GM10248 (cell line): Measurements from ENCODE around the gene COG2.

Experiments
- CTCF ChIA-PET: fragments of 300-600 bp; sonication (Branson Sonifier 250); formaldehyde crosslinking; extraction: SDS; loops from one replicate; lab custom pipeline; 2021; ENCODE audit warnings: antibody characterized with exemption; lab: Yijun Ruan, JAX
- POLR2A ChIA-PET: fragments of 350-650 bp; sonication (Branson Sonifier 250); formaldehyde crosslinking; extraction: SDS; loops from one replicate; lab custom pipeline; 2020; ENCODE audit warnings: antibody characterized with exemption; lab: Yijun Ruan, JAX
- DNase-seq: peaks from one replicate; pipeline ENCODE4 v3.0.0; 2012; ENCODE audit errors: extremely low spot score
- TF ChIP-seq, protein P1 (sequence below): IDR thresholded peaks from 2 replicates; pipeline ENCODE4 v1.5.1; 2012; ENCODE audit warnings: mild to moderate bottlenecking, low read depth; ENCODE audit errors: extremely low read depth, missing control alignments, control extremely low read depth

COG2 gene

DNA sequence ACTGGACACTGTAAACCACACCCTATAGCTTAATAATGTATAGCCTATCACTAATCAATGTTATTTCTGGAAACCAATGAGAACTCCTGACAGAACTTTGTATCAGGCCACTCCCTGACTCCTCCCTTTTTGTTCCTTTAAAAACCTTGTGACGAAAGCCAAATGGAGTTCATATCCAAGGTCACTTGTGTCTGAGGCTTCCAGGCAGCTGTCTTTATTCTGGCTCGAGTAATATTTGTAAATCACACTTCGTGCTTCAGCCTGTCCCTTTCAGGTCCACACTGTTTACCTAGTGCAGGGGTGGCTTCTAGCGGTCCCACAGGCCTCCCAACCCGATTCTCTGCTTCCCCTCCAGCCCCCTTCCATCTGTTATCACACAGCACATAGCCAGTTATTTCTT, 88.7 kb downstream of the COG2 start:
- POLR2A ChIA-PET: no interaction called here

DNA sequence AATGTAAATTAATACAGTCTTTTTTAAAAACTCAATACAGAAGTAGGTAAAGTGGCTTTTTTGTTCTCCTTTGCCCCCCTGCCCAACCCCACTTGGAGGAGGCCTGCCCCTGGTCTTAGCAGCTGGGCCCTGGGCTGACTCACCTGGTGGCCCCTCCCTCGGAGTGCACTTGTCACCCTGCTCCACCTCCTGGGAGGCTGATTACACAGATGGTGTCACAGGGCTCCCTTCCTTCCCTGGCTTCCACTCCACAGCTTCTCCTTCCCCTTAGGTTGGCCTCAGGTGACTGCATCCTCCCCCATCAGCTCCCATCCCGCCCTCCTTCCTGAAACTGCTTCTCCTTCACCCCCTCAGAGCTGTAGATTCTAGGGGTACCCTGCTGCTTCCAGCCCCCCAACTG, 93.2 kb downstream of the COG2 start:
- TF ChIP-seq, protein P1, sequence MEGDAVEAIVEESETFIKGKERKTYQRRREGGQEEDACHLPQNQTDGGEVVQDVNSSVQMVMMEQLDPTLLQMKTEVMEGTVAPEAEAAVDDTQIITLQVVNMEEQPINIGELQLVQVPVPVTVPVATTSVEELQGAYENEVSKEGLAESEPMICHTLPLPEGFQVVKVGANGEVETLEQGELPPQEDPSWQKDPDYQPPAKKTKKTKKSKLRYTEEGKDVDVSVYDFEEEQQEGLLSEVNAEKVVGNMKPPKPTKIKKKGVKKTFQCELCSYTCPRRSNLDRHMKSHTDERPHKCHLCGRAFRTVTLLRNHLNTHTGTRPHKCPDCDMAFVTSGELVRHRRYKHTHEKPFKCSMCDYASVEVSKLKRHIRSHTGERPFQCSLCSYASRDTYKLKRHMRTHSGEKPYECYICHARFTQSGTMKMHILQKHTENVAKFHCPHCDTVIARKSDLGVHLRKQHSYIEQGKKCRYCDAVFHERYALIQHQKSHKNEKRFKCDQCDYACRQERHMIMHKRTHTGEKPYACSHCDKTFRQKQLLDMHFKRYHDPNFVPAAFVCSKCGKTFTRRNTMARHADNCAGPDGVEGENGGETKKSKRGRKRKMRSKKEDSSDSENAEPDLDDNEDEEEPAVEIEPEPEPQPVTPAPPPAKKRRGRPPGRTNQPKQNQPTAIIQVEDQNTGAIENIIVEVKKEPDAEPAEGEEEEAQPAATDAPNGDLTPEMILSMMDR: no peak
- POLR2A ChIA-PET: no interaction called here
- CTCF ChIA-PET: no interaction called here
- no peak for DNase-seq

More for the DNA sequence above, 88.7 kb downstream of the COG2 start:
- CTCF ChIA-PET: no interaction called here
- TF ChIP-seq, protein P1: no peak
- DNase-seq: no peak

DNA sequence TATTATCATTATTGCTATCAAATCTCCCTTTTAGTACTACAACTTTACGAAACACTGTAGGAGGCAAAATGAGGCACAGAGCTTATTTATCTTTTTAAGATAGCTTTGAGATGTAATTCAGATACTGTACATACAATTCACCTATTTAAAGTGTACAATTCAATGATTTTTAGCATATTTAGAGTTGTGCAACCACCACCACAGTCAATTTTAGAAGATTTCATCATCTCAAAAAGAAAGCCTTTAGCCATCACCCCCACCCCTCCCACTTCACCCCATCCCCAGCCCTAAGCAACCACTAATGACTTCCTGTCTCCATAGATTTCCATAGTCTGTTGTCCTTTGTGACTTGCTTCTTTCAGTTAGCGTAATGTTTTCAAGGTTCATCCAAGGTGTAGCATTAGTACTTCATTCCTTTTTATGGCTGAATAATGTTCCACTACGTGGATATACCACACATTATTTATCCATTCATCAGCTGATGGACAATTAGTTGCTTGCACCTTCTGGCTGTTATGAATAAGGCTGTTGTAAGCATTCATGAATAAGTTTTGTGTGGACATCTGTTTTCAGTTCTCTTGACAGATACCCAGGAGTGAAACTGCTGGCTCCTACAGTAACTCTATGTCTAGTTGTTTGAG, 95.5 kb downstream of the COG2 start:
- ChIA-PET CTCF (no interaction called here), POLR2A (no interaction called here)
- TF ChIP-seq, protein P1: no peak
- no peak for DNase-seq

DNA sequence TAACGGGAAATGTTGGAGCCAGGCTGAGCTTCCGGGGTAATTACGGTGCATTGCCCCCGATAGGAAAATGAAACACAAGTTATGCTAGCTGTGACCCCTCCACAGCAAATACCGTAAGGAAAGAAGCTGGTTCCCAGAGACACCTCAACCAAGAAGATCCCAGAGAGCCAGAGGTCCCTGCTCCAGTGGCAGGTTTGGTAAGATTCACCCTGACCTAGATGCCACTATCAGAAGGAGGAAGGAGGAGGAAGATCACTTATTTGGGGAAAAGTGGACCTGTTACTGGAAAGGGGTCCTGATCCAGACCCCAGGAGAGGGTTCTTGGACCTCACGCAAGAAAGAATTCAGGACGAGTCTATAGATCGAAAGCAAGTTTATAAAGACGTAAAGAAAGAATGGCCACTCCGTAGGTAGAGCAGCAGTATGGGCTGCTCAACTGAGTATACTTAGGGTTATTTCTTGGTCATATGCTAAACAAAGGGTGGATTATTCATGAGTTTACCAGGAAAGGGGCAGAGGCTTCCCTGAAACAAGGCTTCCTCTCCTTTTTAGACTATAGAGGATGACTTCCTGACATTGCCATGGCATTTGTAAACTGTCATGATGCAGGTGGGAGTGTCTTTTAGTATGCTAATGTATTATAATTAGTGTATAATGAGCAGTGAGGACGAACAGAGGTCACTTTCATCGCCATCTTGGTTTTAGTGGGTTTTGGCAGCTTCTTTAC, 97.4 kb downstream of the COG2 start:
- no peak for DNase-seq
- ChIA-PET CTCF (no interaction called here), POLR2A (no interaction called here)
- TF ChIP-seq, protein P1: no peak
